GM23248 (cell line): ENCODE results near the gene TBK1. TPM values are rescaled to one million over a fixed set of nuclear protein-coding genes. Genes with fewer than 3 reads are reported as not detected.

ENCODE experiments used
- DNase-seq: peaks from one replicate; pipeline ENCODE4 v3.0.0-alpha.2; 2015
- H2AFZ ChIP-seq: fragments of 200-600 bp; sonication (generic); 2 replicates; pipeline ENCODE4 v1.6.1; 2016; ENCODE audit warnings: antibody characterized with exemption
- H3F3A ChIP-seq: fragments of 200-600 bp; sonication (generic); 2 replicates; pipeline ENCODE4 v1.6.1; 2016; ENCODE audit warnings: mild to moderate bottlenecking, antibody characterized with exemption, mixed run types; ENCODE audit not compliant: insufficient read depth
- H3K27ac ChIP-seq: fragments of 200-600 bp; sonication (generic); 2 replicates; pipeline ENCODE4 v1.5.1; 2016; ENCODE audit warnings: mild to moderate bottlenecking
- H3K27me3 ChIP-seq: fragments of 200-600 bp; sonication (generic); replicated peaks from 2 replicates; pipeline ENCODE4 v1.6.1; 2016; ENCODE audit warnings: mild to moderate bottlenecking; ENCODE audit not compliant: insufficient read depth
- H3K36me3 ChIP-seq: fragments of 200-600 bp; sonication (generic); 2 replicates; pipeline ENCODE4 v1.6.1; 2016; ENCODE audit warnings: low read depth, mild to moderate bottlenecking
- H3K4me1 ChIP-seq: fragments of 200-600 bp; sonication (generic); 2 replicates; pipeline ENCODE4 v1.6.1; 2016; ENCODE audit warnings: mild to moderate bottlenecking; ENCODE audit not compliant: insufficient read depth
- H3K4me2 ChIP-seq: fragments of 200-600 bp; sonication (generic); one replicate; pipeline ENCODE4 v1.6.1; 2016; ENCODE audit warnings: mild to moderate bottlenecking; ENCODE audit not compliant: unreplicated experiment
- H3K4me3 ChIP-seq: fragments of 200-600 bp; sonication (generic); 2 replicates; pipeline ENCODE4 v1.5.1; 2016; ENCODE audit warnings: mild to moderate bottlenecking
- H3K79me2 ChIP-seq: fragments of 200-600 bp; sonication (generic); 2 replicates; pipeline ENCODE4 v1.6.1; 2016; ENCODE audit warnings: mild to moderate bottlenecking; ENCODE audit not compliant: insufficient read depth
- H3K9ac ChIP-seq: fragments of 200-600 bp; sonication (generic); 2 replicates; pipeline ENCODE4 v1.6.1; 2016; ENCODE audit warnings: mild to moderate bottlenecking
- H3K9me2 ChIP-seq: fragments of 200-600 bp; sonication (generic); 2 replicates; pipeline ENCODE4 v1.6.1; 2016; ENCODE audit warnings: mixed run types, mild to moderate bottlenecking, moderate library complexity; ENCODE audit not compliant: insufficient read depth
- H3K9me3 ChIP-seq: fragments of 200-600 bp; sonication (generic); one replicate; pipeline ENCODE4 v1.6.1; 2017; ENCODE audit warnings: low read depth
- H4K20me1 ChIP-seq: fragments of 200-600 bp; sonication (generic); 2 replicates; pipeline ENCODE4 v1.6.0; 2016; ENCODE audit not compliant: insufficient read depth
- EZH2 ChIP-seq: fragments of 200-600 bp; sonication (generic); IDR thresholded peaks from 2 replicates; pipeline ENCODE4 v1.6.1; 2018; ENCODE audit warnings: antibody characterized with exemption, mild to moderate bottlenecking; ENCODE audit not compliant: insufficient read depth, poor library complexity, severe bottlenecking
- EZH2phosphoT487 ChIP-seq: fragments of 200-600 bp; sonication (generic); IDR thresholded peaks from 2 replicates; pipeline ENCODE4 v1.6.1; 2018; ENCODE audit warnings: antibody characterized with exemption, moderate library complexity, mild to moderate bottlenecking, low read depth; ENCODE audit not compliant: insufficient read depth
- WGBS, 2 experiments: methylation state at CpG; one replicate each; pipeline ENCODE4 v1.1.6; 2015 to 2017; ENCODE audit warnings: low lambda C conversion rate in 2 of 2, low coverage in 1 of 2; ENCODE audit errors: missing lambda C conversion rate in 2 of 2; 5-methylcytosine and 5-hydroxymethylcytosine counted together
- in situ Hi-C: fragments of 300-500 bp; cut with MboI; formaldehyde crosslinking; loops from 2 replicates; pipeline ENCODE4 v1.15.0; 2020
- polyA plus RNA-seq: library from polyadenylated mRNA; unstranded; fragments of >200 nt; fragmentation: Nextera tagmentation; extraction: Ambion mirVana; gene quantifications from 2 replicates; pipeline ENCODE4 v1.2.1, GENCODE V29; 2016
- total RNA-seq: library from RNA; depleted of rRNA; stranded (reverse); fragments of >200 nt; shearing (Covaris generic); gene quantifications from 2 replicates; pipeline ENCODE4 v1.2.3, GENCODE V29; 2014

Gene TBK1
- total and polyA plus RNA-seq, 2 experiments from 2014 or later: 25.2 to 29.4 TPM

DNA sequence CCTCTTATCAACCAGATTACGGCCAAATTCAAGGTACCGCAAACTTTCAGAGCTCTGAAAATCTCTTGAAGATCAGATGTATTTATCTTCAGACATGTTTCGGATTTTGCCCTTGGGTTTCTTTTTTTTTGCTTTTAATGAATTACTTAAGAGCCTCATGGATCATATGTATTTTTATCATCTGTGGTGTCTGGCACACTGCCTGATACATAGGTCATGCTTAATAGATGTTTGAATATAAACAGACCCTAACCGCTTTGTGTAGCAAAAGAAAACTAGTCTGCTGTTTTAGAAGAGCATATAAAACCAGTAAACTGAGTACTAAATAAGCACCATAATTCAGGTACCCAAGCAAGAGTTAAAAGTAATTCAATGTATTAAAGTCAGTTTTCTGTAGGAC lies 20.1 kb upstream of the TBK1 start:
- peaks cover 84% of the 10 kb centered on the region for H3K79me2 ChIP-seq
- H2AFZ ChIP-seq: no peak overlapping the region
- 99 to 100% methylated on average over 4 of the region's 4 CpGs for WGBS, 2 experiments
- no peak for DNase-seq
- peaks cover 61% of the 10 kb centered on the region for H3F3A ChIP-seq
- peaks cover 96% of the 10 kb centered on the region for H3K36me3 ChIP-seq
- 0 out of 2 replicates have a peak, but pooled peaks cover 11% of the 10 kb centered on the region for H3K4me1 ChIP-seq
- no peak overlapping the region for H3K4me3 ChIP-seq
- in situ Hi-C loops: no loop called here
- TF ChIP-seq EZH2phosphoT487 (no peak), EZH2 (no peak)
- H3K27ac ChIP-seq: peak overlapping the region; percentile 47; the same call in 1 of the 2 replicates
- H3K9me3 ChIP-seq: no peaks in the 10 kb centered on the region
- H3K27me3 ChIP-seq: no peaks in the 10 kb centered on the region
- no peaks in the 10 kb centered on the region for H3K9me2 ChIP-seq
- H4K20me1 ChIP-seq: no peaks in the 10 kb centered on the region
- no peak overlapping the region for H3K9ac ChIP-seq
- H3K4me2 ChIP-seq: no peak overlapping the region

DNA sequence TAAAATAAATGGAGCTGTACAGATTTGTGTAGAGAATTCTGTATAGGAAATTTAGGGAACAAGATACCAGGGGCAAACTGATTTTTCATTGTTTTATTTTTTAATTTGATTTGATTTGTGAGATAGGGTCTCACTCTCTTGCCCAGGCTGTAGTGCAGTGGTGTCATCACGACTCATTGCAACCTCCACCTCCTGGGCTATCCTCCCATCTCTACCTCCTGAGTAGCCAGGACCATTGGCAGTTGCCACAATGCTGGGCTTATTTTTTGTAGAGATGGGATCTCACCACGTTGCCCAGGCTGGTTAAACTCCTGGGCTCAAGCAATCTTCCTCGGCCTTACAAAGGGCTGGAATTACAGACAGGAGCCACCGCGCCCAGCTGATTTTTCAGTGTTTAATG lies 18.0 kb upstream of the TBK1 start:
- WGBS, 2 experiments: 95 to 97% methylated on average over 5 of the region's 5 CpGs
- no peak overlapping the region for H3K27ac ChIP-seq
- no peaks in the 10 kb centered on the region for H4K20me1 ChIP-seq
- H3K4me3 ChIP-seq: no peak overlapping the region
- H3K79me2 ChIP-seq: peaks cover 94% of the 10 kb centered on the region
- peaks cover 72% of the 10 kb centered on the region for H3F3A ChIP-seq
- in situ Hi-C loops: no loop called here
- H3K9me3 ChIP-seq: no peaks in the 10 kb centered on the region
- H3K9me2 ChIP-seq: no peaks in the 10 kb centered on the region
- no peaks in the 10 kb centered on the region for H3K27me3 ChIP-seq
- H2AFZ ChIP-seq: no peak overlapping the region
- no peak overlapping the region for H3K9ac ChIP-seq
- H3K4me2 ChIP-seq: no peak overlapping the region
- 0 out of 2 replicates have a peak, but pooled peaks cover 11% of the 10 kb centered on the region for H3K4me1 ChIP-seq
- no peak for DNase-seq
- peaks cover 97% of the 10 kb centered on the region for H3K36me3 ChIP-seq
- TF ChIP-seq EZH2phosphoT487: no peak
- no peak for TF ChIP-seq EZH2

DNA sequence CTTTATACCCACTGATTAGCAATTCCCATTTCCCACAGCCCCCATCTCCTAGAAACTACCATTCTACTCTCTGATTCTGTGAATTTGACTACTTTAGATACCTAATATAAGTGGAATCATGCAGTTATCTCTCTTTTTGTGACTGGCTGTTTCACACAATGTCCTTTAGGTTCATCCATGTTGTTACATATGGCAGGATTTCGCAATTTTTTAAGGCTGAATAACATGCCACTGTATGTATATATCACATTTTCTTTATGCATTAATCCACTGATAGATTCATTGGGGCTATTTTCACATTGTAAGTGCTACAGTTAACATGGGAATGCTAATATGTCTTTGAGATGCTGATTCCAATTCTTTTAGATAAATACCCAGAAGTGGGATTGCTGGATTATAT lies 11.8 kb upstream of the TBK1 start:
- H3K4me2 ChIP-seq: no peak overlapping the region
- H3K36me3 ChIP-seq: peaks cover 94% of the 10 kb centered on the region

DNA sequence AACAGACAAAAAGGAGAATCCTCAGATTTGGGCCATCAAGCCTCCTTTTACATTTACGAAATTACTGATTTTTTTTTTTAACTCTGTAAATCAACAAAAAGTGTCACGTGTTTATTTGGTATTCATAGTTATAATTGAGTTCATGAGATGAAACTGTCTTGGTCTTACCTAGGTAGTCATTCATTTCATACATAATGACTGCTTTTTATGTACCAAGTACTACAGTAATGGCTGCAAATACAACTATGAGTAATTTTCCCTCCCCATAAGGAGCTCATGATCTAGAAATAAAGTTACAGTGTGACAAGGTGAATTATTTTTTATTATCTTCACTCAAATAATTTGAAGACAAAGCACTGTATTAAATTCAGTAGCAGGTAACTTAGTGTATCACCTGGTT lies 6.4 kb upstream of the TBK1 start:
- peaks cover 60% of the 10 kb centered on the region for H3F3A ChIP-seq
- no peak overlapping the region for H3K9ac ChIP-seq
- H2AFZ ChIP-seq: no peak overlapping the region
- no peak overlapping the region for H3K4me2 ChIP-seq
- no peaks in the 10 kb centered on the region for H3K27me3 ChIP-seq
- H3K27ac ChIP-seq: no peak overlapping the region
- no peaks in the 10 kb centered on the region for H4K20me1 ChIP-seq
- no peaks in the 10 kb centered on the region for H3K9me3 ChIP-seq
- no peaks in the 10 kb centered on the region for H3K9me2 ChIP-seq
- peaks cover 69% of the 10 kb centered on the region for H3K79me2 ChIP-seq
- no peak overlapping the region for H3K4me3 ChIP-seq
- no peak for TF ChIP-seq EZH2phosphoT487
- TF ChIP-seq EZH2: no peak
- H3K4me1 ChIP-seq: peaks cover 8% of the 10 kb centered on the region
- peaks cover 91% of the 10 kb centered on the region for H3K36me3 ChIP-seq
- 82 to 87% methylated on average over 2 of the region's 2 CpGs for WGBS, 2 experiments
- in situ Hi-C loops: no loop called here
- no peak for DNase-seq

More for the DNA sequence above, 11.8 kb upstream of the TBK1 start:
- Histone ChIP-seq H3K79me2 (peaks cover 92% of the 10 kb centered on the region), H3K27me3 (no peaks in the 10 kb centered on the region), H3K4me3 (no peak overlapping the region), H3K27ac (no peak overlapping the region), H3K9ac (no peak overlapping the region), H4K20me1 (no peaks in the 10 kb centered on the region), H3K9me3 (no peaks in the 10 kb centered on the region), H3K4me1 (no peaks in the 10 kb centered on the region), H3K9me2 (no peaks in the 10 kb centered on the region), H2AFZ (no peak overlapping the region), H3F3A (peaks cover 51% of the 10 kb centered on the region)
- in situ Hi-C loops: no loop called here
- TF ChIP-seq EZH2 (no peak), EZH2phosphoT487 (no peak)
- WGBS, 2 experiments: 100% methylated on average over 1 of the region's 1 CpG
- no peak for DNase-seq

DNA sequence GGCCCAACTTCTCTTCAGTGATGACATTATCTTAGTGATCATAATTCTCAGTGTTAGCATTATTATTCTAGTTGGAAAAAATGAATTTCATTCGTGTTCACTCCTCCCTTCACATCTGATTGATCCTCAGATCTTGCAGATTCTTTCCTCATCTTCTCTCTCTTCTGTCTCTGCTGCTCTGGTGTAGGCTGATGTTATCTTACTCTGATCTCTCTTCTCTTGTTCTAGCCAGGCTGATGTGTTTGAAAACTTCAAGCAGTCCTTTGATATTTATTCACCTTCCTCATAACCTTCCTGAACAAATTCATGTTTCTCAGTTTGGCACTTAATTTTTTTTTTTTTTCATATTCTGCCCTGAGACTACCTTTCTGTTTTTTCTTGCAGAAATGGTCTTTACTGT lies 5.6 kb upstream of the TBK1 start:
- in situ Hi-C loops: no loop called here
- Histone ChIP-seq H4K20me1 (no peaks in the 10 kb centered on the region), H3K4me1 (peaks cover 16% of the 10 kb centered on the region), H3K9ac (no peak overlapping the region), H3K27me3 (no peaks in the 10 kb centered on the region), H3K27ac (no peak overlapping the region), H3K36me3 (peaks cover 83% of the 10 kb centered on the region), H3K79me2 (peaks cover 61% of the 10 kb centered on the region), H3K4me3 (no peak overlapping the region), H3K9me3 (no peaks in the 10 kb centered on the region), H3K9me2 (no peaks in the 10 kb centered on the region), H3K4me2 (no peak overlapping the region), H3F3A (peaks cover 63% of the 10 kb centered on the region), H2AFZ (no peak overlapping the region)
- TF ChIP-seq EZH2: no peak
- TF ChIP-seq EZH2phosphoT487: no peak
- DNase-seq: no peak
- 53 to 62% methylated on average over 1 of the region's 1 CpG for WGBS, 2 experiments
